OCI-LY1 (cell line): Measurements from ENCODE around the gene OXNAD1.

Experiments used
- H2AFZ ChIP-seq: fragments of 200-600 bp; sonication (generic), shearing (Covaris generic); 2 replicates; pipeline ENCODE4 v1.6.0; 2014; ENCODE audit warnings: antibody characterized with exemption, mild to moderate bottlenecking, low read length
- H3F3A ChIP-seq: fragments of 200-600 bp; sonication (generic), shearing (Covaris generic); 2 replicates; pipeline ENCODE4 v1.6.0; 2014; ENCODE audit warnings: mild to moderate bottlenecking, antibody characterized with exemption, low read length, moderate library complexity; ENCODE audit not compliant: insufficient read depth
- H3K27ac ChIP-seq: fragments of 200-600 bp; sonication (generic); 2 replicates; pipeline ENCODE4 v1.5.1; 2014; ENCODE audit warnings: low read length, mixed run types, mild to moderate bottlenecking, low read depth; ENCODE audit not compliant: poor library complexity, severe bottlenecking
- H3K27me3 ChIP-seq: fragments of 200-600 bp; sonication (generic); 2 replicates; pipeline ENCODE4 v1.6.0; 2014; ENCODE audit warnings: antibody characterized with exemption, mild to moderate bottlenecking, low read length, moderate library complexity; ENCODE audit not compliant: insufficient read depth
- H3K36me3 ChIP-seq: fragments of 200-600 bp; sonication (generic); 2 replicates; pipeline ENCODE4 v1.6.1; 2014; ENCODE audit warnings: mild to moderate bottlenecking, antibody characterized with exemption, low read length, moderate library complexity, mixed read lengths; ENCODE audit not compliant: insufficient read depth
- H3K4me1 ChIP-seq: fragments of 200-600 bp; sonication (generic); 2 replicates; pipeline ENCODE4 v1.5.1; 2014; ENCODE audit warnings: mild to moderate bottlenecking, low read length, moderate library complexity; ENCODE audit not compliant: insufficient read depth, severe bottlenecking
- H3K4me2 ChIP-seq: fragments of 200-600 bp; sonication (generic), shearing (Covaris generic); 2 replicates; pipeline ENCODE4 v1.6.1; 2014; ENCODE audit warnings: low read length
- H3K4me3 ChIP-seq: fragments of 200-600 bp; sonication (generic); 2 replicates; pipeline ENCODE4 v1.5.1; 2014; ENCODE audit warnings: low read length, low read depth, mild to moderate bottlenecking, mixed read lengths; ENCODE audit not compliant: poor library complexity, severe bottlenecking
- H3K79me2 ChIP-seq: fragments of 200-600 bp; shearing (Covaris generic); 2 replicates; pipeline ENCODE4 v1.6.1; 2016; ENCODE audit warnings: mixed run types, low read length, mixed read lengths; ENCODE audit not compliant: insufficient read depth
- H3K9ac ChIP-seq: fragments of 200-600 bp; sonication (generic), shearing (Covaris generic); 2 replicates; pipeline ENCODE4 v1.6.1; 2014; ENCODE audit warnings: mild to moderate bottlenecking, low read length, mixed read lengths
- H3K9me2 ChIP-seq: fragments of 200-600 bp; sonication (generic), shearing (Covaris generic); 2 replicates; pipeline ENCODE4 v1.6.1; 2014; ENCODE audit warnings: low read depth, mild to moderate bottlenecking, low read length, mixed read lengths
- H3K9me3 ChIP-seq: fragments of 200-600 bp; shearing (Covaris generic); 2 replicates; pipeline ENCODE4 v1.6.1; 2014; ENCODE audit warnings: low read length, mixed read lengths
- H4K20me1 ChIP-seq: fragments of 200-600 bp; sonication (generic), shearing (Covaris generic); 2 replicates; pipeline ENCODE4 v1.6.0; 2016; ENCODE audit warnings: mild to moderate bottlenecking, low read length; ENCODE audit not compliant: insufficient read depth
- EZH2 ChIP-seq: fragments of 200-600 bp; sonication (generic), shearing (Covaris generic); IDR thresholded peaks from 2 replicates; pipeline ENCODE4 v1.8.0; 2017; ENCODE audit warnings: borderline replicate concordance, mixed run types, mild to moderate bottlenecking, antibody characterized with exemption, low read length, moderate library complexity, mixed read lengths
- TF ChIP-seq, protein P1 (sequence below): fragments of 200-600 bp; sonication (generic), shearing (Covaris generic); IDR thresholded peaks from 2 replicates; pipeline ENCODE4 v1.5.1; 2017; ENCODE audit warnings: mild to moderate bottlenecking, antibody characterized with exemption, low read length, moderate library complexity, mixed read lengths

The OXNAD1 gene

DNA sequence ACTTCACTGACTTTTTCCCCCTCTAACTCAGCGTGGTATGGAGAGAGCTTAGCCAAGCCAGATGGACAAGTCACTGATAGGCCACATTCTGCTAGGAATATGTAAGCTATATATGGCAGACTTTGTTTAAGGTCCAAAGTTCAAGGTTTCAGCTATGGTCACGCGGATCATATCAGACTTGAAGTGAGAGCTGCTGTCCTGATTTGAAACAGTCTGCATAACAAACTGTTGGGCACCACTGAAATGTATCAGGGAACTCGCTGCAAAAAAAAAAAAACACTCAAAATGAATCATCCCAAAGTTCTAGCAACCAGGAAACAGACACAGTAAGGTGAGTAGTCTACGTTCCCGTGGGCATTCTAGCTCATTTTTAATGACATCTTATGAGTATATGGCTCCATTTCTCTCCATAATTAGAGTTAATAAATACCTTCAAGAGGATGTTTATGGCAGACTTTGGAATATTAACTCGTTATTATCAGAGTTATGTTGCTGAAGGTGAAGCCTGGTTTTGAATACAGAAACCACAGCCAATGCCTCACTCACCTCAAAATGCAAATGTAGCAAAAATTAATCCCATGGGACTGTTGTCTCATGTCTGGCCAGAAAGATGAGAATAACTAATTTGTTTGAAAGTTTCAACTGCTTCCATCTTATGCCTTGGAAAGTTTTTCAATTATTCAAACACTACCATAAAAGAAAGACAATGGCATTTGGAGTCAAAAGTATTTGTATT is 12.6 kb upstream of the OXNAD1 start:
- Histone ChIP-seq H3K27ac (no peak overlapping the region), H3K9ac (no peak overlapping the region), H3F3A (no peaks in the 10 kb centered on the region), H3K27me3 (no peaks in the 10 kb centered on the region), H3K79me2 (no peaks in the 10 kb centered on the region), H3K4me2 (no peak overlapping the region), H3K9me2 (no peaks in the 10 kb centered on the region), H3K4me3 (no peak overlapping the region), H3K9me3 (no peaks in the 10 kb centered on the region), H3K36me3 (no peaks in the 10 kb centered on the region), H2AFZ (no peak overlapping the region), H4K20me1 (no peaks in the 10 kb centered on the region), H3K4me1 (peaks cover 9% of the 10 kb centered on the region)
- TF ChIP-seq, protein P1, sequence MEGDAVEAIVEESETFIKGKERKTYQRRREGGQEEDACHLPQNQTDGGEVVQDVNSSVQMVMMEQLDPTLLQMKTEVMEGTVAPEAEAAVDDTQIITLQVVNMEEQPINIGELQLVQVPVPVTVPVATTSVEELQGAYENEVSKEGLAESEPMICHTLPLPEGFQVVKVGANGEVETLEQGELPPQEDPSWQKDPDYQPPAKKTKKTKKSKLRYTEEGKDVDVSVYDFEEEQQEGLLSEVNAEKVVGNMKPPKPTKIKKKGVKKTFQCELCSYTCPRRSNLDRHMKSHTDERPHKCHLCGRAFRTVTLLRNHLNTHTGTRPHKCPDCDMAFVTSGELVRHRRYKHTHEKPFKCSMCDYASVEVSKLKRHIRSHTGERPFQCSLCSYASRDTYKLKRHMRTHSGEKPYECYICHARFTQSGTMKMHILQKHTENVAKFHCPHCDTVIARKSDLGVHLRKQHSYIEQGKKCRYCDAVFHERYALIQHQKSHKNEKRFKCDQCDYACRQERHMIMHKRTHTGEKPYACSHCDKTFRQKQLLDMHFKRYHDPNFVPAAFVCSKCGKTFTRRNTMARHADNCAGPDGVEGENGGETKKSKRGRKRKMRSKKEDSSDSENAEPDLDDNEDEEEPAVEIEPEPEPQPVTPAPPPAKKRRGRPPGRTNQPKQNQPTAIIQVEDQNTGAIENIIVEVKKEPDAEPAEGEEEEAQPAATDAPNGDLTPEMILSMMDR, result no peak
- TF ChIP-seq EZH2, result no peak

DNA sequence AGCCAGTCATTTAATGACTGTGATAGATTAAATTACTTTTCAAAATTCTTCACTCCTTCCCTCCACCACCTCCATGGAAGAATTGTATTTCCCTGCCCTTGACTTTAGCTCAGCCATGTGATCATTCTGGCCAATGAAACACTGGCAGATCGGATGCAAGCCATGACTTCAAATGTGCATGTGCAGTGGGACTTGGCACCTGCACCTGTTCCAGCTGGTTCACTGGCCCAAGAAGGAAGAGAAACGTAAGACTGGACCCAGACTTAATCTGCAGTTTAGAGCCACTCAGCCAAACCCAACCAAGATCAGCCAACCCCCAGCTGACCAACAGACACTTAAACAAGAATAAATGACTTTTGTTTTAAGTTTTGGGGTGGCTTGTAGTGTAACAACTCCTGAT is 12.0 kb upstream of the OXNAD1 start:
- H3F3A ChIP-seq, result no peaks in the 10 kb centered on the region
- H3K79me2 ChIP-seq, result no peaks in the 10 kb centered on the region
- no peaks in the 10 kb centered on the region for H3K27me3 ChIP-seq
- no peak overlapping the region for H3K9ac ChIP-seq
- H4K20me1 ChIP-seq, result no peaks in the 10 kb centered on the region
- no peak overlapping the region for H2AFZ ChIP-seq
- H3K4me3 ChIP-seq, result no peak overlapping the region
- H3K9me3 ChIP-seq, result no peaks in the 10 kb centered on the region
- H3K27ac ChIP-seq, result no peak overlapping the region
- H3K4me1 ChIP-seq, result peaks cover 5% of the 10 kb centered on the region
- TF ChIP-seq EZH2, result no peak
- TF ChIP-seq, protein P1, result no peak
- no peaks in the 10 kb centered on the region for H3K36me3 ChIP-seq
- no peak overlapping the region for H3K4me2 ChIP-seq
- H3K9me2 ChIP-seq, result no peaks in the 10 kb centered on the region

DNA sequence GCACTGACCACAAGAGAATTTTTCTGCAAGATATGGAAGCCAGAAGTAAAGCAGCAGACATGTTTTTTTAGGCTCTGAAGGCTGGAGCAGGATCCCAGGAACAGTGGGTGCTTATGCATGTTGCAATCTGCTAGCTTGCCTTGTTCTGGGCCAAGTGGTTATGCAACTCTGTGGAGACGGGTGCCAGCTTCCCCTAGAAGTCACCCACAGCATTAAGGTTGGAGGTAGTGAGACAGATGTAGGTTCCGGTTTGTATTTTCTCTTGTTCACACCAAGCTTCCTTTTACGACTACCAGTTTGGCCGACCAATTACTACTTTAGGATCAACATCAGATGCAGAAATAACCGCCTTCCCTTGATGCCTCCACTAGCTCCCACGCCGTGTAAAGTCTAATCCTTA is 11.4 kb upstream of the OXNAD1 start:
- Histone ChIP-seq H2AFZ (no peak overlapping the region), H3K4me2 (no peak overlapping the region), H3K27me3 (no peaks in the 10 kb centered on the region), H3K9me3 (no peaks in the 10 kb centered on the region), H3K36me3 (no peaks in the 10 kb centered on the region), H3F3A (no peaks in the 10 kb centered on the region), H3K4me1 (peaks cover 5% of the 10 kb centered on the region), H3K9ac (no peak overlapping the region), H3K9me2 (no peaks in the 10 kb centered on the region), H3K4me3 (no peak overlapping the region), H3K79me2 (no peaks in the 10 kb centered on the region), H3K27ac (no peak overlapping the region), H4K20me1 (no peaks in the 10 kb centered on the region)
- TF ChIP-seq, protein P1, result no peak
- no peak for TF ChIP-seq EZH2
